A673 (cell line): ENCODE measurements around the gene MITF. TPM values are rescaled to one million over a fixed set of nuclear protein-coding genes. Genes with fewer than 3 reads are reported as not detected.

Experiments used
- BruUV-seq: library from RNA; stranded (reverse); fragments of 400-500 nt; replicated peaks from 2 replicates; lab custom pipeline; 2021; lab: Mats Ljungman, UMichigan
- CTCF ChIA-PET: fragments of 300-600 bp; sonication (Branson Sonifier 250); formaldehyde crosslinking; loops from one replicate; lab custom pipeline; 2022; ENCODE audit warnings: antibody characterized with exemption; lab: Charles Lee
- POLR2A ChIA-PET: fragments of 300-600 bp; sonication (Branson Sonifier 250); formaldehyde crosslinking; loops from one replicate; lab custom pipeline; 2022; ENCODE audit warnings: antibody characterized with exemption; ENCODE audit not compliant: low non-redundant PET; lab: Charles Lee
- DNase-seq: peaks from one replicate; pipeline ENCODE4 v3.0.0-alpha.2; 2015; ENCODE audit warnings: low spot score
- H3K27ac ChIP-seq: fragments of 200-600 bp; sonication (generic); 2 replicates; pipeline ENCODE4 v1.5.1; 2016; ENCODE audit warnings: mixed run types, low read depth, mild to moderate bottlenecking, mixed read lengths, antibody characterized with exemption, low read length; ENCODE audit not compliant: poor library complexity, severe bottlenecking
- H3K27me3 ChIP-seq: fragments of 200-600 bp; sonication (generic); replicated peaks from 2 replicates; pipeline ENCODE4 v1.6.1; 2017; ENCODE audit warnings: mixed run types, low read depth, mild to moderate bottlenecking, mixed read lengths, antibody characterized with exemption, low read length; ENCODE audit not compliant: insufficient read depth, poor library complexity
- H3K36me3 ChIP-seq: fragments of 200-600 bp; sonication (generic); 2 replicates; pipeline ENCODE4 v1.6.1; 2016; ENCODE audit warnings: mixed run types, mild to moderate bottlenecking, mixed read lengths, antibody characterized with exemption, low read length; ENCODE audit not compliant: insufficient read depth, poor library complexity, severe bottlenecking
- H3K4me1 ChIP-seq: fragments of 200-600 bp; sonication (generic); 2 replicates; pipeline ENCODE4 v1.6.1; 2017; ENCODE audit warnings: mixed run types, mild to moderate bottlenecking, mixed read lengths, antibody characterized with exemption, low read length; ENCODE audit not compliant: insufficient read depth, poor library complexity, severe bottlenecking
- H3K4me3 ChIP-seq: fragments of 200-600 bp; sonication (generic); 2 replicates; pipeline ENCODE4 v1.5.1; 2016; ENCODE audit warnings: low read depth, mixed run types, mild to moderate bottlenecking, mixed read lengths, low read length; ENCODE audit not compliant: poor library complexity, severe bottlenecking
- H3K9me3 ChIP-seq: fragments of 200-600 bp; sonication (generic); 2 replicates; pipeline ENCODE4 v1.6.1; 2016; ENCODE audit warnings: mixed run types, low read depth, mild to moderate bottlenecking, mixed read lengths, antibody characterized with exemption, low read length; ENCODE audit not compliant: poor library complexity, severe bottlenecking
- EZH2 ChIP-seq: fragments of 200-600 bp; sonication (generic); IDR thresholded peaks from 2 replicates; pipeline ENCODE4 v1.6.1; 2017; ENCODE audit warnings: borderline replicate concordance, low read depth, mild to moderate bottlenecking, mixed read lengths, antibody characterized with exemption, low read length; ENCODE audit not compliant: poor library complexity, severe bottlenecking
- intact Hi-C: fragments of 100-400 bp; cut with micrococcal nuclease; formaldehyde crosslinking; loops from one replicate; pipeline ENCODE4 v1.10.0; 2022; ENCODE audit not compliant: unreplicated experiment
- total RNA-seq: library from RNA; stranded (reverse); gene quantifications from 2 replicates; pipeline ENCODE4 v1.2.3, GENCODE V29; 2021
- TF ChIP-seq, protein P1 (sequence below): fragments of 300-800, 200-600 bp; sonication (generic); conservative IDR thresholded peaks from 2 replicates; pipeline ENCODE4 v1.5.1; 2017; ENCODE audit warnings: low read depth, mild to moderate bottlenecking, antibody characterized with exemption, low read length, moderate library complexity, mixed read lengths

The MITF gene
- total RNA-seq, 1 experiment from 2014 or later: 0.52 TPM

DNA sequence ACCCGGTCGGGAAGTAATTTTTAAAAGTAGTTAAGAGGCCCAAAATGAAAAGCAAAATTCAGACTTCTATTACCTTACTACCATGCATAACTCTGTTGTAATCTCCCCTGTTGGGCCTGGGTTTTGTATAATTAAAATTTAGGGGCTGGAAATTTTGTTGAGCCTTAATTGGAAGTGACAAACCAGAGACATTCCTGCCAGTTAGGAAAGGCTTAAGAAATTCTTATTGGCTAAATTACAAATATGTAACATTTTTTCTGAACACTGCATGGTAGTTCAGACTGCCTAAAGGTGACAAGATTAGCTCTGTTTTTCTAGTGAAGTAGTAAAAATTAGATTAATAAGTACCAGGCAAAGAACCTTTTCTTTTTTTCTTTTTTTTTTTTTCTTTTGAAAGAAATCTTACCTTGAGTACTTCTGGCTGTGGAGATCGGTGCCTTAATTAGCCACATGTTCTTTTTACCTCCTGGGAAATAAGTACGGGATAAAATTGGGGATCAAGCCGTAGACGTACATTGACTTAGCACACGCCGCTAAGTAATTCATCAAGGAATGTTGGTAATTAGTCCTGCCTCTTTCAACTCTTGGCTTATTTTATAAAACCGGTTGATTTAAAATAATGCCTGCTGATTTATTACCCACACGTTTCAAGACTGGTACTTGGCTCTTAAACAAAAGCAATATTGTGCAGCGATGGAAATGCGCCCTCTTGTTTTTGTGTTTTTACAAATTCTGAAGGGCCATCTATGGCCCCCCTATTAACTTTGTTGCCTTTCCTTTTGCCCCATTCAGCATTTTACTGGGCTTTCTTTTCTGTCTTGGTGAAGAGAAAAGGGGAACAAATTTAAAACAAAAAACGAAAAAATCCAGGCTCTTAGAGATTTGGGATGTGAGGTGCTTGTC, 149.0 kb downstream of the MITF start:
- Histone ChIP-seq H3K4me1 (no peaks in the 10 kb centered on the region), H3K4me3 (no peak overlapping the region), H3K27me3 (peaks cover 3% of the 10 kb centered on the region), H3K9me3 (no peaks in the 10 kb centered on the region), H3K36me3 (no peaks in the 10 kb centered on the region), H3K27ac (no peak overlapping the region)
- no peak for DNase-seq
- ChIA-PET CTCF (no interaction called here), POLR2A (no interaction called here)
- BruUV-seq: no TSS peak
- intact Hi-C loops: no loop called here
- no peak for TF ChIP-seq EZH2
- TF ChIP-seq, protein P1, sequence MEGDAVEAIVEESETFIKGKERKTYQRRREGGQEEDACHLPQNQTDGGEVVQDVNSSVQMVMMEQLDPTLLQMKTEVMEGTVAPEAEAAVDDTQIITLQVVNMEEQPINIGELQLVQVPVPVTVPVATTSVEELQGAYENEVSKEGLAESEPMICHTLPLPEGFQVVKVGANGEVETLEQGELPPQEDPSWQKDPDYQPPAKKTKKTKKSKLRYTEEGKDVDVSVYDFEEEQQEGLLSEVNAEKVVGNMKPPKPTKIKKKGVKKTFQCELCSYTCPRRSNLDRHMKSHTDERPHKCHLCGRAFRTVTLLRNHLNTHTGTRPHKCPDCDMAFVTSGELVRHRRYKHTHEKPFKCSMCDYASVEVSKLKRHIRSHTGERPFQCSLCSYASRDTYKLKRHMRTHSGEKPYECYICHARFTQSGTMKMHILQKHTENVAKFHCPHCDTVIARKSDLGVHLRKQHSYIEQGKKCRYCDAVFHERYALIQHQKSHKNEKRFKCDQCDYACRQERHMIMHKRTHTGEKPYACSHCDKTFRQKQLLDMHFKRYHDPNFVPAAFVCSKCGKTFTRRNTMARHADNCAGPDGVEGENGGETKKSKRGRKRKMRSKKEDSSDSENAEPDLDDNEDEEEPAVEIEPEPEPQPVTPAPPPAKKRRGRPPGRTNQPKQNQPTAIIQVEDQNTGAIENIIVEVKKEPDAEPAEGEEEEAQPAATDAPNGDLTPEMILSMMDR: no peak

GRCh38 chr3:69888943-69889315, 149.7 kb downstream of the MITF start:
- intact Hi-C loops: no loop called here

DNA sequence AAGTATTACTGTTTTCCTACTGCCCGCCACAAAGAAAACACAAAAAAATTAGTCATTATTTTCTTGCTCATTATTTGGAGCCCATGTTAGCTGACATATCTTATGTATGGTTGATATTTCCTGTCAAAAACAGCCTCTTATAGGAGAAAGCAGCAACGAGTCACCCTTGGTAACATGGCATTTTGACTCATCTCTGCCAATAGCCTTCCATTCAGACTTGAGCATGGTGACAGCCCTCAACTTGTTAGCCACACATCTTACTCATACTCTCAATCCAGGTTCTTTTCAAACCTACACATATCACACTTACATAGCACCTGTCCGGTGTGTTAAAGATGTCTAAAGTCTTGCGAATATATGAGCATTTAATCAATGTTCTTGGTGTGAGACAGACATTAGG, 150.8 kb downstream of the MITF start:
- DNase-seq: no peak
- intact Hi-C loops: no loop called here

More at GRCh38 chr3:69888943-69889315, 149.7 kb downstream of the MITF start:
- ChIA-PET POLR2A (no interaction called here), CTCF (no interaction called here)
- H3K27ac ChIP-seq: no peak overlapping the region
- no peak for DNase-seq
- no peaks in the 10 kb centered on the region for H3K9me3 ChIP-seq
- H3K36me3 ChIP-seq: no peaks in the 10 kb centered on the region
- peaks cover 3% of the 10 kb centered on the region for H3K27me3 ChIP-seq
- no peaks in the 10 kb centered on the region for H3K4me1 ChIP-seq
- no peak overlapping the region for H3K4me3 ChIP-seq
- no TSS peak for BruUV-seq
- TF ChIP-seq, protein P1: no peak
- TF ChIP-seq EZH2: no peak

More for the DNA sequence above, 150.8 kb downstream of the MITF start:
- Histone ChIP-seq H3K27ac (no peak overlapping the region), H3K4me3 (no peak overlapping the region), H3K4me1 (no peaks in the 10 kb centered on the region), H3K27me3 (peaks cover 3% of the 10 kb centered on the region), H3K9me3 (no peaks in the 10 kb centered on the region), H3K36me3 (no peaks in the 10 kb centered on the region)
- no TSS peak for BruUV-seq
- ChIA-PET CTCF (no interaction called here), POLR2A (no interaction called here)
- TF ChIP-seq, protein P1: no peak
- no peak for TF ChIP-seq EZH2
